OCI-LY3 (cell line): ENCODE data around the gene TNFRSF4.

Experiments
- H2AFZ ChIP-seq: fragments of 200-600, 300-600 bp; shearing (Covaris generic); 2 replicates; pipeline ENCODE4 v1.6.0; 2014; ENCODE audit warnings: antibody characterized with exemption, low read depth, low read length
- H3K27ac ChIP-seq: fragments of 200-600, 300-600 bp; sonication (generic); 2 replicates; pipeline ENCODE4 v1.5.1; 2014; ENCODE audit warnings: mild to moderate bottlenecking, low read length, moderate library complexity, mixed read lengths
- H3K27me3 ChIP-seq: fragments of 200-600, 300-600 bp; sonication (generic); 2 replicates; pipeline ENCODE4 v1.6.1; 2014; ENCODE audit warnings: low read depth, low read length, mixed read lengths
- H3K36me3 ChIP-seq: fragments of 200-600, 300-600 bp; sonication (generic); replicated peaks from 2 replicates; pipeline ENCODE3; 2014; ENCODE audit warnings: low read depth, low read length, mixed read lengths
- H3K4me1 ChIP-seq: fragments of 300-600, 200-600 bp; sonication (generic); 2 replicates; pipeline ENCODE4 v1.6.1; 2014; ENCODE audit warnings: low read length, mixed read lengths
- H3K4me2 ChIP-seq: fragments of 200-600, 300-600 bp; sonication (generic); 2 replicates; pipeline ENCODE4 v1.6.1; 2014; ENCODE audit warnings: low read length, mixed read lengths
- H3K4me3 ChIP-seq: fragments of 300-600, 200-600 bp; sonication (generic); 2 replicates; pipeline ENCODE4 v1.5.1; 2014; ENCODE audit warnings: antibody characterized with exemption, mild to moderate bottlenecking, low read length, moderate library complexity
- H3K79me2 ChIP-seq: fragments of 300-600, 200-600 bp; shearing (Covaris generic); 2 replicates; pipeline ENCODE4 v1.6.1; 2014; ENCODE audit warnings: mild to moderate bottlenecking, low read length, mixed read lengths
- H3K9ac ChIP-seq: fragments of 300-600, 200-600 bp; shearing (Covaris generic); 2 replicates; pipeline ENCODE4 v1.6.0; 2014; ENCODE audit warnings: mild to moderate bottlenecking, low read length, moderate library complexity
- H3K9me3 ChIP-seq: fragments of 200-600, 300-600 bp; shearing (Covaris generic); 2 replicates; pipeline ENCODE4 v1.6.1; 2014; ENCODE audit warnings: low read length, mixed read lengths; ENCODE audit not compliant: insufficient read depth
- H4K20me1 ChIP-seq: fragments of 200-600, 300-600 bp; sonication (generic); 2 replicates; pipeline ENCODE4 v1.6.1; 2016; ENCODE audit warnings: low read length, mixed read lengths; ENCODE audit not compliant: insufficient read depth
- CTCF ChIP-seq: fragments of 200-600, 300-600 bp; sonication (generic); IDR thresholded peaks from 2 replicates; pipeline ENCODE4 v1.5.1; 2014; ENCODE audit warnings: antibody characterized with exemption, low read length, low read depth
- EZH2phosphoT487 ChIP-seq: fragments of 200-600 bp; shearing (Covaris generic); IDR thresholded peaks from 2 replicates; pipeline ENCODE4 v1.6.1; 2018; ENCODE audit warnings: antibody characterized with exemption, mixed run types, low read depth

Gene TNFRSF4

GRCh38 chr1:1239227-1239613, 25.3 kb upstream of the TNFRSF4 start:
- Histone ChIP-seq H3K9ac (no peak overlapping the region), H3K9me3 (no peaks in the 10 kb centered on the region), H4K20me1 (0 out of 2 replicates have a peak, but pooled peaks cover 3% of the 10 kb centered on the region), H3K4me3 (no peak overlapping the region), H3K36me3 (peaks cover 5% of the 10 kb centered on the region), H3K4me1 (no peaks in the 10 kb centered on the region), H3K4me2 (no peak overlapping the region), H2AFZ (no peak overlapping the region), H3K27me3 (0 out of 2 replicates have a peak, but pooled peaks cover 3% of the 10 kb centered on the region), H3K79me2 (peaks cover 3% of the 10 kb centered on the region), H3K27ac (no peak overlapping the region)
- no peak for TF ChIP-seq EZH2phosphoT487
- TF ChIP-seq CTCF = no peak

- Histone ChIP-seq H3K36me3 (peaks cover 10% of the 10 kb centered on the region), H3K4me3 (no peak overlapping the region), H3K9ac (no peak overlapping the region), H3K9me3 (no peaks in the 10 kb centered on the region), H3K27me3 (0 out of 2 replicates have a peak, but pooled peaks cover 3% of the 10 kb centered on the region), H3K27ac (no peak overlapping the region), H2AFZ (no peak overlapping the region), H4K20me1 (peaks cover 6% of the 10 kb centered on the region; the same call in 1 of the 2 replicates), H3K4me1 (no peaks in the 10 kb centered on the region), H3K4me2 (no peak overlapping the region), H3K79me2 (peaks cover 8% of the 10 kb centered on the region)
- TF ChIP-seq EZH2phosphoT487 = no peak
- TF ChIP-seq CTCF = no peak
Measured at GRCh38 chr1:1238702-1239178, 24.8 kb upstream of the TNFRSF4 start.

- peaks cover 4% of the 10 kb centered on the region for H3K4me1 ChIP-seq
Measured at GRCh38 chr1:1237874-1238701, 24.1 kb upstream of the TNFRSF4 start.

GRCh38 chr1:1236945-1237873, 23.3 kb upstream of the TNFRSF4 start:
- H3K27me3 ChIP-seq = 0 out of 2 replicates have a peak, but pooled peaks cover 3% of the 10 kb centered on the region
- no peak overlapping the region for H3K4me3 ChIP-seq
- H2AFZ ChIP-seq = no peak overlapping the region
- H3K9me3 ChIP-seq = no peaks in the 10 kb centered on the region
- H3K9ac ChIP-seq = no peak overlapping the region
- no peak overlapping the region for H3K27ac ChIP-seq
- H3K36me3 ChIP-seq = peaks cover 20% of the 10 kb centered on the region
- TF ChIP-seq EZH2phosphoT487 = no peak
- no peak for TF ChIP-seq CTCF
- peaks cover 22% of the 10 kb centered on the region for H3K79me2 ChIP-seq
- H4K20me1 ChIP-seq = peaks cover 8% of the 10 kb centered on the region; the same call in 1 of the 2 replicates
- H3K4me1 ChIP-seq = peaks cover 8% of the 10 kb centered on the region
- no peak overlapping the region for H3K4me2 ChIP-seq

More at GRCh38 chr1:1237874-1238701, 24.1 kb upstream of the TNFRSF4 start:
- peaks cover 8% of the 10 kb centered on the region; the same call in 1 of the 2 replicates for H4K20me1 ChIP-seq
- peaks cover 14% of the 10 kb centered on the region for H3K79me2 ChIP-seq
- H3K4me2 ChIP-seq = no peak overlapping the region
- H3K27me3 ChIP-seq = 0 out of 2 replicates have a peak, but pooled peaks cover 3% of the 10 kb centered on the region
- H2AFZ ChIP-seq = no peak overlapping the region
- H3K4me3 ChIP-seq = no peak overlapping the region
- no peak overlapping the region for H3K27ac ChIP-seq
- H3K9me3 ChIP-seq = no peaks in the 10 kb centered on the region
- peaks cover 17% of the 10 kb centered on the region for H3K36me3 ChIP-seq
- H3K9ac ChIP-seq = no peak overlapping the region
- no peak for TF ChIP-seq EZH2phosphoT487
